Measurements from ENCODE around the gene LIPT1.
"Not testable (repeated sequence)": the region's sequence is repeated elsewhere in the genome, so short reads cannot be mapped to it uniquely, and the experiment has no call there.

LIPT1 gene

DNA sequence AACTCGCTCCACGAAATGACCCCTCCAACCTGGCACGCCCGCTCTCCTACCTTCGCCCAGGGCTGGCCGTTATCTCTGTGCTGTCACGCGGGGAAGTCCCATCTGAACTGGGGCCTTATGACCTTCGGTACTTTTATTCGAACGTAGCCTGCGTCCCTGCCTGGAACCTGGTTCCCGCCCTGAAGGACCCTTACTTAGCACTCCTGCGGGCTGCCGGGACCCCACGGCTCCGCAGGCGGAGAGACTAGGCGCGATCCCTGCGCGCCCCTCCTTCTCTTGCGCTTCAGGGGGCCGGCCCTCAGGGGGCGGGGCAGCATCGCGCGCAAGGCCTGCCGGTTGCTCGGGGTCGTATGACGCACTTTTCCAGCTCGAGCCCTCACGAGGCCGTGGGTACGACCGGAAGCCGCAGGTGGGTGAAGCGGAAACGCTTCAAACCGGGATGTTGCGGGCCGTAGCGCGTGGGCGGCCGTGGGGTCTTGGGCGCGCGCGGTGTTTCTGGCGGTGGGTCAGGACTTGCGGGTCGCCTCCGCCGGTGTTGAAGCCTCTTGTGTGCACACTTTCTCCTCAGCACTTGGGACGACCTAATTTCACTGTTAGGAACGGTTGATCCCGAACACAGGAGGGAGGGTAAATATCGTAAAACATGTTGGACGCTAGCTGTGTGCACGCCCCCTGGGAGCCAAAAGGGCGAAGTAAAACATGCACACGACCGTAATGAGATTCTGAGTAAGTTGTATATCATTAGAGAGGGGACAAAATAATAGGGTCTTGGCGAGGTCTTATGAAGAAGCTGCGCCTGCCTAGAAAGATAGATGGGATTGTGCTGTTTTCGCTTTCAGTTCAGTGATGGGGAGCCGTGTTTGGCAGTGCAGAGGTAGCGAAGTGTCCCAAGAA lies at the start of gene LIPT1, which contains the start of gene TSGA10:
TSS of gene LIPT1 (plus strand) at position 325 of the 894 bp plus-strand sequence. CDS start 6,991 bp downstream, outside the sequence.
TSS of gene TSGA10 (minus strand) at position 300 of the 894 bp plus-strand sequence. CDS start 45,503 bp downstream, outside the sequence.
- DNase-seq = peak; percentile 92

DNA sequence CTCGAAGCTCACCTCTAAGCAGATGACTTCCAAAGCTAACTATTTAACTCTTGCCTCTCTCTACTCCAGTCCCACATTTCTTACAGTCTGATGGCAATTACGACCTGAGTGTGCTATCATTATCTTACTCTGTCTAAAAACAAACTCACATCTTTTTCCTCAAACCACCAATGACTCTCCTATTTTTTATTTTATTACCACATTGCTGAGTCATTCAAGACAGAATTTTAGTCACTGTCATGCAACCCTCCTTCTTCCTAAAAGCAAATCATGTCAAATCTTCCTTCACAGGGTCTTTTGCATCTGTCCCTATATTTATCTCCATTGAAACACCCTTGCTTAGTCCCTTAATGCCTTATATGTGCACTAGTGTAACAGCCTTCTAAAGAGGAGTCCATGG lies 47.9 kb upstream of the LIPT1 start:
- no peak for DNase-seq

- DNase-seq = no peak
Observed at GRCh38 chr2:99111236-99111635, 43.5 kb upstream of the LIPT1 start.

GRCh38 chr2:99111945-99112344 lies 42.8 kb upstream of the LIPT1 start:
- no peak for DNase-seq

GRCh38 chr2:99112617-99113016 lies 42.1 kb upstream of the LIPT1 start:
- no peak for DNase-seq

GRCh38 chr2:99127981-99128380 lies 26.8 kb upstream of the LIPT1 start:
- no peak for DNase-seq

DNA sequence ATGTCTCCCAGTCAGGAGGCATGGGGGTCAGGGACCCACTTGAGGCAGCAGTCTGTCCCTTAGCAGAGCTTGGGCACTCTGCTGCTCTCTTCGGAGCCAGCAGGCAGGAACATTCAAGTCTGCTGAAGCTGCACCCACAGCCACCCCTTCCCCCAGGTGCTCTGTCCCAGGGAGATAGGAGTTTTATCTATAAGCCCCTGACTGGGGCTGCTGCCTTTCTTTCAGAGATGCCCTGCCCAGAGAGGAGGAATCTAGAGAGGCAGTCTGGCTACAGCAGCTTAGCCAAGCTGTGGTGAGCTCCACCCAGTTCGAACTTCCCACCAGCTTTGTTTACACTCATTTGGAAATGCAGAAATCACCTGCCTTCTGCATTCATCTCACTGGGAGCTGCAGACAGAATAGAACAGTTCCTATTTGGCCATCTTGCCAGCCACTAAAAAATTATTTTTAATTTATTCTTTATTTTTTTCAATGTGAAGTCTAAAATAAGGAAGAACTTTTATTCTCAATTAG lies 19.7 kb upstream of the LIPT1 start:
- DNase-seq = not testable (repeated sequence)

- no peak for DNase-seq
Observed at GRCh38 chr2:99139003-99139402, 15.8 kb upstream of the LIPT1 start.

DNA sequence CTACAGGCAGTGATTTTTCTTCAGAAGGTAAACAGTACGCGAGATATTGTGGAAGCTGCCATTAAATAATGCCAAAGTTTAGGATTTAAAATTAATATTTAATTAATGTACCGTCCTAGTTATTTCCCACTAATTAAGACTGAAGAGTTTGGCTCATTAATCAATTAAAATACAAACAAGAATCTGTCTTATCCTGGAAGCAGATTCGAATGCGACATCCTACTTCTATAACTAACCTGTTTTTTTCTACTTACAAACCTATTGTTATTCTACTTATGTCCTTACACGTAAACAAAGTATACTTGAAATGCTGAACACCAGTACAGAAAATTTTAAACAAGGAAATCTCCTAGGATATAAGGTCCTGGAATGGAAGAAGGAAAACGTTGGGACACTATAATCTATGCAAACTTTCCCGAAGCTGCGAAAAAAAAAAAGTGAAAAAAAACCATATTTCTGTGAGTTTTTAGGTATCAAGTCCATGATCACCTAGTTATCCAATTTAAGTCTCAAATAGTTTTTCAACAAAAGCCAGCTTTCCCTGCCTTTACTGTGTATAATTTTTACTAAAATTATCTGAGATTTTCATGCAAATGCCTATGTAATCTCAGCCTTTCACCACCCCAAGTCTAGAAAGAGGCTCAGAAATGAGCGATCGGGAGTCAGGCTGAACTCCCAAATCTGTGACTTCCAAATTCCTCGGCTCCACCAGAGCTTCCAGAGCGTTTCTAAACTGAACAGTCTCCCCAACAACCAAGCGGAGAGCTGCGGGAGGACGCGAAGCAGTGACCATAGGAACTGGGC lies 14.5 kb upstream of the LIPT1 start:
- no peak for DNase-seq

DNA sequence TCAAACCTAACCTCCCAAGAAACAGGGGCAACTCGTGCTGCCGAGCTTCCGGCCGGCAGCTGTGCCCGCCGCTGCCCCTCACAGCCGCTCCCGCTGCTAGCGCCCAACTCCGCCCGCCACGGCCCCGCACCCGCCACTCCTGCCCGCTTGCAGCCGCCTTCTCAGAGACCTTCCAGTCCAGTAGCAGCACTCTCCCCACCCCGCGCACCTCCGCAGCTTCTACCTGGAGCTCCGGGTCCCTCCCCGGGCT lies 14.0 kb upstream of the LIPT1 start:
- peak; percentile 84 for DNase-seq

DNA sequence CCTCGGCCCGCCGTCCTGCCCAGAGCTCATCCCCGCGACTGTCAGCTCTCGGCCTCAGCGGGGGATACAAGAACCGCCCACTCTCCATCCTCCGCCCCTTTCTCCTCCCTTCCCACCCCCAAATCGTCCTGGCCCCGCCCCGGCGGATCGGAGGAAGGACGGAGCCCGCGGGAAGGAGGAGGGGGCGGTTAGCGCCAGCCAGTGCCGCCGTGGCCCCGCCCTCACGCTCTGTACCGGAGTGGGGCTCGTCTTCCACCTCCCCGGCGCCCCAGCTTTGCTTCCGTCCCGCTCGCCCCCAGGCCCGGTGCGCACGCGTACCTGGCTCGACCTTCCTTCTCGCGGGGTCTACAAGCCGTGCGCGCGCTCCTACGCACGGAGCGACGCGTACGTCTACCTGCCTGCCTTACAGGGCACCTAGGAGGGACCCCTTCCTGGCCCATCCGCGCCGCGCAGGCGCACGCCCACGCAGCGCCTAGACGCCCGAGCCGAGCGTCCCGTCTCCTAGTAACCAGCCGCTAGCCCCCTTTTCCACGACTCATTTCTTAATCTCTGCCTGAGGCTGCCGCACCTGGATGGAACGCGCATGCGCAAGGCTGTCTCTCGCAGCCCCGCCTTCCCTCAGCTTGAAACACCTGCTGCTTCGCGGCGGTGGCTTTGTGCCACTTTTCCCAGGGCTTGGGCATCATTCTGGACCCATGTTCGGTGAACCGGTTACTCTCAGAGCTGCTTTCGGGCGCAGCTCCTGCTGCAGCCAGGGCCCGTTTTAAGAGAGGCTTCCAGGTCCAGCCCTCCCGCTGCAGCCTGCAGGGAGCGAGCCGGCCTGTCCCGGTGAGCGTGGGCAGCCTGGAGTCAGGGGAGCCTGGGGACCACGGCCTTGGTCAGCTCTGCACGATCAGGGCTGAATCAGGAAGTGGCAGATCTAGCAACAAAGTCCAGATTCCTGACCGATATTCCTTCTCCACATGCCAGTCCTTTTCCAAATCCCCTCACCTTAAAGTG lies 13.4 kb upstream of the LIPT1 start, which contains the start of gene C2orf15:
TSS of gene C2orf15 (plus strand) at position 598 of the 999 bp plus-strand sequence. CDS start 8,852 bp downstream, outside the sequence.
- peak; percentile 98 for DNase-seq

DNA sequence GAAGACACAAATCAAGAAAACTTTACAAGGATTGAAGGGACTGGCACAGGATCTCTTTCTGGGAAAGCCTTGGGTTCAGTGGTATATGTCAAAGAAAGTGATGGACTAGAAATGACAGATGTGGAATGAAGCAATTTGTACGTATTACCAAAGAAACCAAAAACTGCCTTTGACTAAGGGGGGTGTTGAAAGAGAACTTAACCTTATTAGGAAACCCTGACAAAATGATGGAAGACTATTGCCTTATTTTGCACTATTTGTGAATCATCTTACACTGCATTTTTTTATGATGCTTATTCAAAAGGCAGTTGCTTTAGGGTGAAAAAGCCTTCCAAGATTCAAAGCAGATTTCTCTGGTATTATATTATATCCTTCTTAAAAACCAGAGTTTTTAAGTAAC lies 4.1 kb upstream of the LIPT1 start:
- no peak for DNase-seq

DNA sequence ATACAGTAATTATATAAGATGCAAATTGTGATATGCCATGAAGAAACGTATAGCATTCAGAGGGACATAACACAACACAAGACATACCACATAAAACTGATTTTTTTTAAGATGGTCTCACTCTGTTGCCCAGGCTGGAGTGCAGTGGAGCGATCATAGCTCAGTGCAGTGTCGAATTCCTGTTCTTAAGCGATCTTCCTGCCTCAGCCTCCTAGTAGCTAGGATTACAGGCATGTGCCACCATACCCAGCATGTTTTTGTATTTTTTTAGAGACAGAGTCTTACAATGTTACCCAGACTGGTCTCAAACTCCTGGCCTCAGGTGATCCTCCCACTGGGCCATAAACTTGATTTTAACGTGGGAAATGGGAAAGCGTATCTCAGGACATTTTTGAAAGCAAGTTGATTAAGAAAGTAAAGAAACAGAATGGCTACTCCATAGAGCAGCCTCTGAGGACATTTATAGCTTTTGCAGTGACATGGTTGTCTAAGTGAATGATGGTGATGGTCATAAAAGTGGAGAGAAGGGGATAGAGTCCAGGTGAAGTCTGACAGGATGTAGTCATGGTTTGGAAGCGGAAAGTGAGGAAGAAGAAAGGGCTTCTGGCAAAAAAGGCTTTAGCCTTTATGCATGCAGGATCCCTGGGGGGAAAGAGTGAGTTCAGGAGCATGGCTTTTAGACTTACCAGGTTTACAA lies 2.4 kb upstream of the LIPT1 start:
- no peak for DNase-seq

DNA sequence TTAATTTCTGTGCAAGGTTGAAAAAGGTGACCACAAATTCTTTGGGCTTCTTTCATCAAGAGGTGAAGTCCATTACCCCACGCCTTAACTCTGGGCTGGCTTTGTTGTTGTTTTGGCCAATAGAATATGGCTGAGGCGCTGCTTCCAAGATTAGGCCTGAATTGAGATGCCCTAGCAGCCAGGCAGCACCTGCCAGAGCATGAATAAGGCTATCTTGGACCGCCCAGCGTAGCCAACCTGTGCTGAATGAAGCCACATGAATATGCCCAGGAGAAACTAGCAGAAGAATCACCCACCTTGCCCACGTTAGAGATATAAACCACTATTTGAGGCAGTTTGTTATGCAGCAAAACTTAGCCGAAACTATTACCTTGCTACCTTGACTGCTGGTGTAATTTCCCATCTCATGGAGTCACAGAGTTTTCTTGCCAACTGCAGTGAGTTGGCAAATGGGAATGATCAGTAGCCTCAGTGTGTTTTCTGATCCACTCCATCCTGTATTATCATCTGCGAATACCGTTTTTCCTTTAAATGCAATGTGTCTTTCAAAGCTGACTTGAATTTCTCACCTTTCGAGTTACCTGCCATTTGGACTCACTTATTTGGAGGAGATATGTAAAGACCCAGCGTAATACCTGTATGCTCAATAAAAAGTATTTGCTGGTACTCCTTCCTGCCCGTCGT lies 704 bp upstream of the LIPT1 start:
- DNase-seq = peak; percentile 24

DNA sequence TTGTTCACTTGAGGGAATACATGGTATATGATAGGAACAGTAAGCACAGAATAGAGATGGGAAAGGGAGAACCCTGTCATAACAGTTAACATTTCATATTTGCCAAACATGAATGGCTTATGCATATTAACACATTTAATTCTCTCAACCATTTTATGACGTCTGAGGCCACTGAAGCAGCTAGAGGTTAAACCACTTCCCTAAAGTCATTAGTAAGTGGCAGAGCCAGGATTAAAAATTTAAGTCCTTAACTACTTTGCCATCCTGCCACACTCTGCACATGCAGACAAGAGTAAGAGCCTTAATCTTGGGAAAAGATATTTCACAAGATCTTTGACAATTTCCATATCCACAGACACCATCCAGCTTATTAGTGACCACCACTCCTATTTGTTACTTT lies 2.1 kb downstream of the LIPT1 start:
- no peak for DNase-seq

GRCh38 chr2:99158599-99158998 lies 3.8 kb downstream of the LIPT1 start:
- DNase-seq = no peak

DNA sequence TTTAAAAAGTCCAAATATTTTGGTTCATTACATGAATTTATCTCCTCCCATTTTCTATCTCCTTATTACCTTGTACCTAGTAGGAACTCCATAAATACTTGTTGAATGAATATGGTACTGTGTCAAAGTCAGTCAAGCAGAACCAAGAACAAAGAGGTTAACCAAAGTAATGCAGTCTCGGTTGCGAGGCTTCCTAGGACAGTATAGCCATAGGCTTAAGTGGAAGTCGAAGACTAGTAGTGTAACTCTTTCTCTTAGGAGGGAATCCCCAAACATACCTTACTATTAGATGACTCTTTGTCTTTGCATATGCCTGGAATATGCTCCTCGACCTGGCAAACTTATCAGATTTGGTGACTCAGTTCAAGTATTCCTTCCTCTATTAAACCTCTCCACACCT lies 4.8 kb downstream of the LIPT1 start:
- DNase-seq = no peak

DNA sequence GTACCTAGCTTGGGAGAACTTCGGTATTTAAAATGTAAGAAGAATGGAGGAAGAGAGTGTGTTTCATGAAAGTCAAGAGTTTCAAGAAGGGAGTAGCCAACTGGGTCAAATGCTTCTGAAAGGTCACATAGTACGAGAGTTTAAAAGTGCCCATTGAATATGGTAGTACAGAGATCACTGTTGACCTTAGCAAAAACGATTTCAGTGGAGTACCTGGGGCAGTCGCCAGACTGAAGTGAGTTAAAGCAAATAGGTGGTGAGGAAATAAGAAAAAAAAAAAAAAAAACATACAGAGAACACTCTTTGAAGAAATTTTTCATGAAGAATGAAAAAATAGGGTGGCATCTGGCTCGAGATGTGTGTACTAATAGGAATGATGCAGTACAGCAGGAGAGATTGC lies 11.5 kb downstream of the LIPT1 start:
- no peak for DNase-seq

DNA sequence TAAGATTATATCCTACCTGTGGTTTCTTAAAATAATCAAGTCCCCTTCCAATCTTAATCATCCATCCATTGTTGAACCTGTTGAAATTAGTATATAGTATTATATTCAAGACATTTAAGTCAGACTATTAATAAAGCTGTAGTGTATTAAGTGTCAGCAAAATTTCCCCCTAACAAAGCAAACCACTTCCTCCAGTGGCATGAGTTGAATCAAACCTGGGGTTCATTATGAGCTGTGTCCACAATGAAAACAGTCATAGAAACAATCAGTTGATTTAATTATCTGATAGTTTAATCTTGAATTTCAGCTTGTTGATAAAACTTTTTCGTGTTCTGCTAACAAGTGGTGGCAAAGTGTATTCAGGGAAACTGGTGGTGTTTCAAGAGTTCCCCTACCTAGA lies 14.8 kb downstream of the LIPT1 start:
- DNase-seq = no peak

DNA sequence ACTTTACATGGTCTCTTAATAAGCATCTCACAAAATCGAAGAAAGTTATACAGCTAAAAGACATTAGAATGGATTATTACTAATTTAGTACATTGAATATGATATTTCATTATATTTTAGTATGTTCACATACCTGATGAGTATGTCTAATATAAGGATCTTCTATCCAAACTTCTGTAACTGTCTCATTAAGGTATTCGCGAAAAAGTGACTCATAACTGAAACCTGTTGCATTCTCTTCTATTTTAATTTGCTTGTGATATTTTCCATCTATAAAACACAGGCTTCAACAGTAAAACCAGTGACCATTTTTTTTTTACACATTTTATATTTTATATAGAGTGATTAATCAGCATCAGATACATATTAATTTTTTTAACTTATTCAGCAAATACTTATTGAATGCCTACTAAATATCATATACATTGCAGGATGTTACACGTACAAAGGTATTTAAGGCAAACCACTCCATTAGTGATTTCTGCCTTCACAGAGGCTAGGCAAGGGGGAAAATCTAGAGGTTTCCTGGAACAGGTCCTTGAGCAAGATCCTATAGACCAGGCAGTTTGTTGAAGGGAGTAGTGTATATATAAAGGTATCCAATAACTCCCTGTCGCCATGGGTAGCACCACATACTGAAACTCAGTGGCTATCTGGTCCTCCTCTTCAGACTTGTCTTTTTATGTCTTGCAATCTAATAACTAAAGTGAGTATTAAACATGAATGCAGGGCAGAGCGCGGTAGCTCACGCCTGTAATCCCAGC lies 16.8 kb downstream of the LIPT1 start:
- no peak for DNase-seq

Measured in NCI-H69 (cell line).